Fibroblast of lung (primary cell): ENCODE data around the gene AKAP7.

Experiments used
- CTCF ChIP-seq, 2 donors: IDR thresholded peaks in 1 of 2; conservative IDR thresholded peaks in 1 of 2; 1 replicate in 1 of 2; 2 replicates in 1 of 2; pipeline ENCODE4 v1.5.1; 2011 to 2012; ENCODE audit warnings: low read length in 2 of 2, control low read depth in 1 of 2, inconsistent platforms in 1 of 2, low read depth in 1 of 2, mild to moderate bottlenecking in 1 of 2
- EZH2 ChIP-seq: IDR thresholded peaks from 2 replicates; pipeline ENCODE4 v1.5.1; 2012; ENCODE audit warnings: low read length, control low read depth, mild to moderate bottlenecking; ENCODE audit errors: missing control alignments

GRCh38 chr6:131103901-131104300 is 31.4 kb upstream of the AKAP7 start:
- TF ChIP-seq CTCF (conservative IDR thresholded peaks at IDR 0.05 in 1 of 2, IDR thresholded peaks at IDR 0.05 in 1 of 2; ENCODE audit: low read depth in 1 of 2, low read length in 2 of 2), result no peak
- TF ChIP-seq EZH2, result no peak
